SK-N-MC (cell line): ENCODE results near the gene TMEM135.

Experiments used
- EZH2 ChIP-seq: fragments of 200-600 bp; sonication (generic); IDR thresholded peaks from one replicate; pipeline ENCODE4 v1.6.1; 2017; ENCODE audit warnings: antibody characterized with exemption
- FOXP2 ChIP-seq: optimal IDR thresholded peaks from 2 replicates; pipeline ENCODE3; 2011; ENCODE audit warnings: mild to moderate bottlenecking, moderate library complexity; ENCODE audit not compliant: insufficient read depth; ENCODE audit errors: extremely low read length, control extremely low read depth
- POLR2AphosphoS5 ChIP-seq: IDR thresholded peaks from 2 replicates; pipeline ENCODE4 v1.6.1; 2012; ENCODE audit warnings: mild to moderate bottlenecking, low read depth, low read length, borderline replicate concordance

- no peak for TF ChIP-seq POLR2AphosphoS5
- TF ChIP-seq EZH2 = no peak
- TF ChIP-seq FOXP2 = no peak
These were observed 254.9 kb downstream of the TMEM135 start for GRCh38 chr11:87292598-87292997.
